HepG2 (cell line): ENCODE results near the gene ZNF554. TPM values are rescaled to one million over a fixed set of nuclear protein-coding genes. Genes with fewer than 3 reads are reported as not detected.

ENCODE experiments used
- ISX ChIP-seq: sonication (generic); formaldehyde crosslinking; conservative IDR thresholded peaks from 2 replicates; pipeline ENCODE4 v1.5.0; 2020; ENCODE audit warnings: missing genetic modification reagents
- MAZ ChIP-seq, 2 experiments: sonication (generic) in 1 of 2; formaldehyde crosslinking in 1 of 2; IDR thresholded peaks; 2 replicates each; pipeline versions ENCODE4 v1.5.0 to v1.6.1; 2012 to 2020; ENCODE audit warnings: low read depth in 2 of 2, mild to moderate bottlenecking in 2 of 2, borderline replicate concordance in 1 of 2, improper control_type of control experiment in 1 of 2, low read length in 1 of 2, missing genetic modification reagents in 1 of 2, moderate library complexity in 1 of 2
- MLLT10 ChIP-seq: sonication (generic); formaldehyde crosslinking; IDR thresholded peaks from 2 replicates; pipeline ENCODE4 v1.4.0; 2020; ENCODE audit warnings: missing genetic modification reagents
- NFKB2 ChIP-seq: sonication (generic); formaldehyde crosslinking; IDR thresholded peaks from 2 replicates; pipeline ENCODE4 v1.4.0; 2020; ENCODE audit warnings: missing genetic modification reagents, borderline replicate concordance
- NKX3-1 ChIP-seq: sonication (generic); formaldehyde crosslinking; IDR thresholded peaks from 2 replicates; pipeline ENCODE4 v1.5.0; 2020; ENCODE audit warnings: missing genetic modification reagents
- RARG ChIP-seq: sonication (generic); formaldehyde crosslinking; IDR thresholded peaks from 2 replicates; pipeline ENCODE4 v1.4.0; 2020; ENCODE audit warnings: low read depth, mild to moderate bottlenecking, missing genetic modification reagents
- RFX5 ChIP-seq: IDR thresholded peaks from 2 replicates; pipeline ENCODE4 v1.6.1; 2011; ENCODE audit warnings: low read depth, low read length, improper control_type of control experiment
- ZNF12 ChIP-seq: sonication (generic); formaldehyde crosslinking; IDR thresholded peaks from 2 replicates; pipeline ENCODE4 v1.5.0; 2020; ENCODE audit warnings: missing genetic modification reagents
- ZNF205 ChIP-seq: IDR thresholded peaks from 2 replicates; pipeline ENCODE4 v1.6.1; 2018; ENCODE audit warnings: missing biosample characterization, missing genetic modification reagents
- ZNF446 ChIP-seq: sonication (generic); formaldehyde crosslinking; IDR thresholded peaks from 2 replicates; pipeline ENCODE4 v1.5.0; 2020; ENCODE audit warnings: mild to moderate bottlenecking, missing genetic modification reagents
- ZNF468 ChIP-seq: sonication (generic); formaldehyde crosslinking; IDR thresholded peaks from 2 replicates; pipeline ENCODE4 v1.8.0; 2022; ENCODE audit warnings: mild to moderate bottlenecking, moderate library complexity, missing genetic modification reagents
- ZNF543 ChIP-seq: sonication (generic); formaldehyde crosslinking; IDR thresholded peaks from 2 replicates; pipeline ENCODE4 v1.4.0; 2020; ENCODE audit warnings: mild to moderate bottlenecking, missing genetic modification reagents
- ZNF652 ChIP-seq: IDR thresholded peaks from 2 replicates; pipeline ENCODE4 v1.6.1; 2016; ENCODE audit warnings: low read depth, borderline replicate concordance
- ZNF781 ChIP-seq: sonication (generic); formaldehyde crosslinking; IDR thresholded peaks from 2 replicates; pipeline ENCODE4 v1.5.1; 2020; ENCODE audit warnings: borderline replicate concordance, mild to moderate bottlenecking, missing genetic modification reagents; ENCODE audit errors: not compliant biosample characterization
- ZNF878 ChIP-seq: sonication (generic); formaldehyde crosslinking; IDR thresholded peaks from 2 replicates; pipeline ENCODE4 v1.8.1; 2023; ENCODE audit warnings: mild to moderate bottlenecking, missing genetic modification reagents, moderate library complexity
- polyA plus RNA-seq, 8 experiments: library from polyadenylated mRNA; depleted of rRNA in 3 of 8; stranded (reverse) in 7 of 8; unstranded in 1 of 8; fragments of >200 nt; fragmentation: Illumina TruSeq in 4 of 8; extraction: Trizol in 4 of 8; gene quantifications; 2 replicates each; pipeline versions ENCODE4 v1.2.1 to v1.2.3, GENCODE V29; 2011 to 2016; ENCODE audit warnings: low read depth in 4 of 8, missing spikeins in 1 of 8, mixed read lengths in 1 of 8; ENCODE audit not compliant: insufficient read depth in 1 of 8
- total RNA-seq, 5 experiments: library from RNA; depleted of rRNA; stranded (reverse); fragments of >200 nt; fragmentation: Illumina TruSeq; extraction: Trizol; gene quantifications; 2 replicates each; pipeline ENCODE4 v1.2.3, GENCODE V29; 2016; ENCODE audit warnings: low read depth in 1 of 5
- TF ChIP-seq, protein P1 (sequence below): sonication (generic); formaldehyde crosslinking; IDR thresholded peaks from 2 replicates; pipeline ENCODE4 v1.5.1; 2020; ENCODE audit warnings: mild to moderate bottlenecking, missing genetic modification reagents, moderate library complexity
- TF ChIP-seq, protein P2 (sequence below): sonication (generic); formaldehyde crosslinking; IDR thresholded peaks from 2 replicates; pipeline ENCODE4 v1.5.0; 2020; ENCODE audit warnings: mild to moderate bottlenecking, missing genetic modification reagents
- TF ChIP-seq, protein P3 (sequence below): sonication (generic); formaldehyde crosslinking; IDR thresholded peaks from 2 replicates; pipeline ENCODE4 v1.5.1; 2020; ENCODE audit warnings: mild to moderate bottlenecking, missing genetic modification reagents, moderate library complexity
- TF ChIP-seq, protein P4 (sequence below): IDR thresholded peaks from 2 replicates; pipeline ENCODE4 v1.6.1; 2016

ZNF554 gene
- total and polyA plus RNA-seq, 2 of the 13 experiments (the other 11 are each of a cell fraction or from before 2014, with no cell fraction given), result 2.2 to 2.7 TPM

DNA sequence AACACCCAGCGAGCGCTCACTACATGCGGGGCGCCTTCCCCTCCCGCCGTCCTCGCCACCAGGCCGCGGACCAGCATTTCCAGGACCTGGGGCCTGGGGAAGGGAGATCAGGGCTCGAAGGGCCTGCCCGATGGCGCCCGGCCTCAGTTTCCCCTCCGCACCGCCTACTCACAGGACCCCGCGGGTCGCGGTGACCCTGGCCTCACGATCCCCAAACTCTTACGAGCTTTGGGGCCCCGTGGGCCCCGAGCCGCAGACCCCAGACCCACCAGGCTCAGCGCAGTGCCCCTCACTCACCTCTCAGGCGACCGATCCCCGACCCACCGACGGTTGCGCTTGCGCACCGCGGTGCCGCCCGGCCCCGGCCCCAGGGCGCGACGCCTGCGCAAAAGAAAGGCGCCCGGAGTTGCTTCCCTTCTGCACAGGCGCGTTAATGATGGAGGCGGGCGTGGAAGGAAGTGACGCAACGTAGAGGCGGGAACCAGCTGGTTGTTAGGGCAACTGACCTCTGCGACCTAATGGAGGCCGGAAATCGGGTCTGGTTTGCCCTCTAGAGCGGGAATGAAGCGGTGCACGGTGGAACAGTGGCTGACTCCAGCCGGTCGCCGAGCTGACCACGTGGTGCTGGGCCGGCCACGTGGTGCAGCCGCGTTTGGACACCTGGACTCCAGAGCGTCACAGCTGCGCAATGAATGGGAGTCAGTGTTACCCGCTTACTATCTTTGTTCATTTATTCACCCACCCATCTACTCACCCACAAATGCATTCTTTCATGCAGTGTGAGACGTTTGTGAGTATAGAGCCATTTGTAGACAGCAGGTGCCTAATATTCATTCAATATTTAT is 36.5 kb upstream of the ZNF554 start, which contains the start of gene SGTA (continued):
- TF ChIP-seq, protein P1, sequence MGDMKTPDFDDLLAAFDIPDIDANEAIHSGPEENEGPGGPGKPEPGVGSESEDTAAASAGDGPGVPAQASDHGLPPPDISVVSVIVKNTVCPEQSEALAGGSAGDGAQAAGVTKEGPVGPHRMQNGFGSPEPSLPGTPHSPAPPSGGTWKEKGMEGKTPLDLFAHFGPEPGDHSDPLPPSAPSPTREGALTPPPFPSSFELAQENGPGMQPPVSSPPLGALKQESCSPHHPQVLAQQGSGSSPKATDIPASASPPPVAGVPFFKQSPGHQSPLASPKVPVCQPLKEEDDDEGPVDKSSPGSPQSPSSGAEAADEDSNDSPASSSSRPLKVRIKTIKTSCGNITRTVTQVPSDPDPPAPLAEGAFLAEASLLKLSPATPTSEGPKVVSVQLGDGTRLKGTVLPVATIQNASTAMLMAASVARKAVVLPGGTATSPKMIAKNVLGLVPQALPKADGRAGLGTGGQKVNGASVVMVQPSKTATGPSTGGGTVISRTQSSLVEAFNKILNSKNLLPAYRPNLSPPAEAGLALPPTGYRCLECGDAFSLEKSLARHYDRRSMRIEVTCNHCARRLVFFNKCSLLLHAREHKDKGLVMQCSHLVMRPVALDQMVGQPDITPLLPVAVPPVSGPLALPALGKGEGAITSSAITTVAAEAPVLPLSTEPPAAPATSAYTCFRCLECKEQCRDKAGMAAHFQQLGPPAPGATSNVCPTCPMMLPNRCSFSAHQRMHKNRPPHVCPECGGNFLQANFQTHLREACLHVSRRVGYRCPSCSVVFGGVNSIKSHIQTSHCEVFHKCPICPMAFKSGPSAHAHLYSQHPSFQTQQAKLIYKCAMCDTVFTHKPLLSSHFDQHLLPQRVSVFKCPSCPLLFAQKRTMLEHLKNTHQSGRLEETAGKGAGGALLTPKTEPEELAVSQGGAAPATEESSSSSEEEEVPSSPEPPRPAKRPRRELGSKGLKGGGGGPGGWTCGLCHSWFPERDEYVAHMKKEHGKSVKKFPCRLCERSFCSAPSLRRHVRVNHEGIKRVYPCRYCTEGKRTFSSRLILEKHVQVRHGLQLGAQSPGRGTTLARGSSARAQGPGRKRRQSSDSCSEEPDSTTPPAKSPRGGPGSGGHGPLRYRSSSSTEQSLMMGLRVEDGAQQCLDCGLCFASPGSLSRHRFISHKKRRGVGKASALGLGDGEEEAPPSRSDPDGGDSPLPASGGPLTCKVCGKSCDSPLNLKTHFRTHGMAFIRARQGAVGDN (CRISPR knock-in tag), result peak; percentile 100
- TF ChIP-seq ZNF468 (CRISPR knock-in tag) (no peak), ZNF878 (CRISPR knock-in tag) (peak; percentile 97), MAZ (IDR thresholded peaks at IDR 0.05; ENCODE audit: borderline replicate concordance, low read depth, low read length) (peak; percentile 4; the same call in 1 of the 2 replicates), MAZ (CRISPR knock-in tag; IDR thresholded peaks at IDR 0.05; ENCODE audit: low read depth) (peak; percentile 90), ZNF781 (peak; percentile 98), ZNF12 (peak; percentile 86; the same call in 1 of the 2 replicates), ZNF543 (peak; percentile 94), ZNF205 (peak; percentile 96), NFKB2 (CRISPR knock-in tag) (peak; percentile 98), NKX3-1 (CRISPR knock-in tag) (peak; percentile 98), ZNF446 (CRISPR knock-in tag) (peak; percentile 89; the same call in 1 of the 2 replicates), RFX5 (peak; percentile 66; the same call in 1 of the 2 replicates), ZNF652 (CRISPR knock-in tag) (peak; percentile 45; the same call in 1 of the 2 replicates), MLLT10 (CRISPR knock-in tag) (no peak), RARG (CRISPR knock-in tag) (no peak), ISX (CRISPR knock-in tag) (peak; percentile 91; the same call in 1 of the 2 replicates)
- TF ChIP-seq, protein P2, sequence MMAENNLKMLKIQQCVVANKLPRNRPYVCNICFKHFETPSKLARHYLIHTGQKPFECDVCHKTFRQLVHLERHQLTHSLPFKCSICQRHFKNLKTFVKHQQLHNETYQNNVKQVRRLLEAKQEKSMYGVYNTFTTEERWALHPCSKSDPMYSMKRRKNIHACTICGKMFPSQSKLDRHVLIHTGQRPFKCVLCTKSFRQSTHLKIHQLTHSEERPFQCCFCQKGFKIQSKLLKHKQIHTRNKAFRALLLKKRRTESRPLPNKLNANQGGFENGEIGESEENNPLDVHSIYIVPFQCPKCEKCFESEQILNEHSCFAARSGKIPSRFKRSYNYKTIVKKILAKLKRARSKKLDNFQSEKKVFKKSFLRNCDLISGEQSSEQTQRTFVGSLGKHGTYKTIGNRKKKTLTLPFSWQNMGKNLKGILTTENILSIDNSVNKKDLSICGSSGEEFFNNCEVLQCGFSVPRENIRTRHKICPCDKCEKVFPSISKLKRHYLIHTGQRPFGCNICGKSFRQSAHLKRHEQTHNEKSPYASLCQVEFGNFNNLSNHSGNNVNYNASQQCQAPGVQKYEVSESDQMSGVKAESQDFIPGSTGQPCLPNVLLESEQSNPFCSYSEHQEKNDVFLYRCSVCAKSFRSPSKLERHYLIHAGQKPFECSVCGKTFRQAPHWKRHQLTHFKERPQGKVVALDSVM, result 0 out of 2 replicates have a peak, but pooled peaks have one; percentile 61
- TF ChIP-seq, protein P3, sequence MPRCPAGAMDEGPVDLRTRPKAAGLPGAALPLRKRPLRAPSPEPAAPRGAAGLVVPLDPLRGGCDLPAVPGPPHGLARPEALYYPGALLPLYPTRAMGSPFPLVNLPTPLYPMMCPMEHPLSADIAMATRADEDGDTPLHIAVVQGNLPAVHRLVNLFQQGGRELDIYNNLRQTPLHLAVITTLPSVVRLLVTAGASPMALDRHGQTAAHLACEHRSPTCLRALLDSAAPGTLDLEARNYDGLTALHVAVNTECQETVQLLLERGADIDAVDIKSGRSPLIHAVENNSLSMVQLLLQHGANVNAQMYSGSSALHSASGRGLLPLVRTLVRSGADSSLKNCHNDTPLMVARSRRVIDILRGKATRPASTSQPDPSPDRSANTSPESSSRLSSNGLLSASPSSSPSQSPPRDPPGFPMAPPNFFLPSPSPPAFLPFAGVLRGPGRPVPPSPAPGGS, result peak; percentile 71
- TF ChIP-seq, protein P4, sequence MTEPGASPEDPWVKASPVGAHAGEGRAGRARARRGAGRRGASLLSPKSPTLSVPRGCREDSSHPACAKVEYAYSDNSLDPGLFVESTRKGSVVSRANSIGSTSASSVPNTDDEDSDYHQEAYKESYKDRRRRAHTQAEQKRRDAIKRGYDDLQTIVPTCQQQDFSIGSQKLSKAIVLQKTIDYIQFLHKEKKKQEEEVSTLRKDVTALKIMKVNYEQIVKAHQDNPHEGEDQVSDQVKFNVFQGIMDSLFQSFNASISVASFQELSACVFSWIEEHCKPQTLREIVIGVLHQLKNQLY, result peak; percentile 82
